Stimulated activated CD8-positive, alpha-beta memory T cell treated with anti-CD3 and anti-CD28 coated beads, Interleukin-12 subunit alpha, Interleukin-12 subunit beta, amount 100 ng/mL, for 4 hours (primary cell): ENCODE data around the gene SH3BGRL.
"Not testable (repeated sequence)": the region's sequence is repeated elsewhere in the genome, so short reads cannot be mapped to it uniquely, and the experiment has no call there.

ENCODE experiments used
- DNase-seq: peaks from one replicate; pipeline ENCODE4 v3.0.0-alpha.2; 2020; ENCODE audit warnings: low read depth

Gene SH3BGRL

DNA sequence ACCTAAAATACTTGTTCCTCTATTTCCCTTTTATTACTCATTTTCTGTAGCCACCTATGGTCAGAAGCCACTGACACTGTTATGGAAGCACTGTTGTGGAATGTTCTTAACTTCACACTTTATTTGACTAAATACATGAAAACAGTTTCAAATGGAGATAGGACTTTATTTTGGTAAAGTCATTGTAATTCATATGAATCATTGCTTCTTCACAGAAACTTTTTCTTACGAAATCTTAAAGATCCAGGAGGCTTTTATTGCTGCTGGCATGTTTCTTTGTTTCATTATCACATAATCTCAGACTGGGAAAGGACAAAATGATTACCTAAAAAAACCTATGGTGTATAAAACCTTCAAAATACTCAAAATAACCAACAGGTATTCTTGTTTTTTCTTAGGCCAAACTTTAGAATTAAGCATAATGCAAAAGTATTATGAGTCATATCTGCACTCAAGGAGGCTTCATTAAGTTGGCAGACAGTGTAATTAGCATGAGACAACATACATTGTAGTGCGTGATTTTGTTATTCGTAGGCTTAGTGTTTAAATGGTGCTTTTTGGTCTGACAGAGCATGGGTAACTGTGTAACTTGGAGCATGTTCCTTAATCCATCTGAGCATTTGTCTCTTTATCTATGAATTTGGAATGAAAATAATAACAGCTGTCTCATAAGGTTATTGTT is 58.0 kb downstream of the SH3BGRL start:
- DNase-seq, result no peak

- no peak for DNase-seq
Observed at GRCh38 chrX:81261576-81261975, 59.7 kb downstream of the SH3BGRL start.

DNA sequence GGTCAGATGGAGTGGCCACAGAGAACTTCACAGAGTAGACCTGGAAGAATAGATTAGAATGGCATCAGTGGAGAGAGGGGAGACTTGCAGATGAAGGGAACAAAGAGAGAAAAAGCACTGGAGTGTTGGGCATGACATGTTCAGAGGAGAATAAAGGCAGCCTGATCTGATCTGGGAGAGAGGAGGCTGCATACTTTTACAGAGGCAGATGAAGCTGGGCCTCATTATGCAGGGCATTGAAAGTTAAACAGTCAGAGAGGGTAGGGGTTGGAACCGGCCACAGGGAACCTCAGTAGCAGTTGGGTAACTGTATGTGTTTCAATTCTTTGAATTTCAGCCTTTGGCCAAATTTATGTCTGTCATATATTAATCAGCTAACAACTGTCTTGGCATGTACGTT is 61.2 kb downstream of the SH3BGRL start:
- DNase-seq, result no peak

GRCh38 chrX:81278616-81279015 is 76.7 kb downstream of the SH3BGRL start:
- no peak for DNase-seq

DNA sequence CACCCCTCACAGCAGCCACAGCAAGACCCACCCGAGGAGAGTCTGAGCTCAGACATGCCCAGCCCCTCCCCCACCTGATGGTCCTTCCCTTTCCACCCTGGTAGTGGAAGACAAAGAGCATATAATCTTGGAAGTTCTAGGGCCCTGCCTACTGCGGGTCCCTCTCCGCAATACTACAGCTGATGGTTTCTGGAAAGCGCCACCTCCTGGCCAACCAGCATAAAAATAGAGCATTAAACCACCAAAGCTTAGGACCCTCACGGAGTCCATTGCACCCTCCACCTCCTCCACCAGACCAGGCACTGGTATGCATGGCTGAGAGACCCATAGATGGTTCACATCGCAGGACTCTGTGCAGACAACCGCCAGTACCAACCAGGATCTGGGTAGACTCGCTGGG is 78.2 kb downstream of the SH3BGRL start:
- DNase-seq, result no peak

- DNase-seq, result no peak
Observed at GRCh38 chrX:81286075-81286474, 84.2 kb downstream of the SH3BGRL start.

DNA sequence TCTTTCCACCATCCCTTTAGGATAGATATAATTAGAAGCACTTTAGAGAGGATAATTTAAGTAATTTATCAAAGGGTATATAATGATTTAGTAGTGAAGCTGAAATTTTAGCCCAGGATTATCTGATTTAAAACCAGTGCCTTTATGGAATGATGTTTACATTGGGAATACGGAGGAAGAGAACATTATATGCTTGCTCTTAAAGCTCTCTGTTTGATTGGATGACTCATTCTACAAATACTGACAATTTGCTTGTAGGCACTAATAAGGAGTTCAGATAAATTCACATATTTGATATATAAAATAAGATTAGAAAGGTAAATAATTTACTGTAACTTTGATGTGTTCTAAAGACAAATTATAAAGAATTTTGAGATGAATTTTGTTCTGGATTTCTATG is 84.7 kb downstream of the SH3BGRL start:
- DNase-seq, result no peak

- no peak for DNase-seq
Observed at GRCh38 chrX:81291996-81292395, 90.1 kb downstream of the SH3BGRL start.

DNA sequence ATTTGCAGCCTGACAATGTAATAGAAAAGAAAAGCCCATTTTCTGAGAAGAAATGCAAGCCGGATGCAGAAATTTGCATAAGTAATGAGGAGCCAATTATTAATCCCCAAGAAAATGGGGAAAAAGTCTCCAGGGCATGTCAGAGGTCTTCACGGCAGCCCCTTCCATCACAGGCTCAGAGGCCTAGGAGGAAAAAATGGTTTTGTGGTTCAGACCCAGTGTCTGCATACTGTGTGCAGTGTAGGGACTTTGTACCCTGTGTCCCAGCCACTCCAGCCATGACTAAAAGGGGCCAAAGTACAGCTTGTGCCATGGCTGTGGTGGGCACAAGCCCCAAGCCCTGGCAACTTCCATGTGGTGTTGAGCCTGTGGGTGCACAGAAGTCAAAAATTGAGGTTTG is 92.2 kb downstream of the SH3BGRL start:
- no peak for DNase-seq

DNA sequence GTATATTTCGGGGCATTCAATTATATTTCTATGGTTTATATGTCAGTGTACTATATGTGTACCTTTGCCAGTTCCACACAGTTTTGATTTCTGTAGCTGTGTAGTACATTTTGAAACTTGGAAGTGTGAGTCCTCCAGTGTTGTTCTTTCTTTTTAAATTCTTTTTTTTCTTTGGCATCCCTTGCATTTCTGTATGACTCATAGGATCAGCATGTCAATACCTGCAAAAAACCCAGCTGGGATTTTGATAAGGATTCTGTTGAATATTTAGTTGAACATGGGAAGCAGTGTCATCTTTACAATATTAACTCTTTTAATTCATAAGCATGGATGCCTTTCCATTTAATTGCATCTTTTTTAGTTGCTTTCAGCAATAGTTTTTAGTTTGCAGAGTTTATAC is 100.0 kb downstream of the SH3BGRL start:
- DNase-seq, result no peak

- DNase-seq, result no peak
Observed at GRCh38 chrX:81304563-81304962, 102.7 kb downstream of the SH3BGRL start.

- no peak for DNase-seq
Observed at GRCh38 chrX:81305240-81305639, 103.3 kb downstream of the SH3BGRL start.

DNA sequence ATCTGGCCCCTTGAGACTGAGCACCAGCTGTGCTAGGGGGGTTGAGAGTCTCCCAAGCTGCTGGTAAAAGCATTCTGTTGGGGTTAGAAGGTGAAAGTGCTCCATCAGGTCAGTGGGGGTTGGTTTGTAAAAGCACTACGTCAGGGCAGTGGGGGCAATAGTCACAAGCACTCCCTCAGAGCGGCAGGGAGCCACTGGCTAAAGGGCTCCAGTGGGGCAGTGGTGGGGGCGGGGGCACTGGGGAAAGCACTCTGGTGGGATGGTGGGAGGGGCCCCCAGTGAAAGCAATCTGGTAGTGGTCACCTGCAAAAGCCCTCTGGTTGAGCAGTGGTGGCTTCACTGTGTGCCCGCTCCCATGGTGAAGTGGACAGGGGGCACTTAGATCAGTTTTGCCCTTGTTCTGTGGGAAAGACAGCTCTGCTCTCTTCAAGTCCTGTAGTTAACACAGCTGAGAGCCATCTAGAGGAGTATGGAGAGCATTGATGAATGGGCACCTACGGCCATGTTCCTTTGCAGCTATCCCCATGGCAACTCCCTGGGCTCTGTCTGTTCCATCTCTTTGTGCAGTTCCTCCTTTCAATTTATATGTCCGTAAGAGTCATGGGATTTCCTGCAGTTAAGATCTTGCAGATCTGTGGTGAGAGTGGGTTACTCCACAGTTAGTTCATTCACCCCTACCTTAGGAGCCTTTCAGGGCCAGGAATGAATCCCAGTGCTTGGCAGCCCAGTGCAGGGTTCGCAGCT is 106.4 kb downstream of the SH3BGRL start:
- no peak for DNase-seq

DNA sequence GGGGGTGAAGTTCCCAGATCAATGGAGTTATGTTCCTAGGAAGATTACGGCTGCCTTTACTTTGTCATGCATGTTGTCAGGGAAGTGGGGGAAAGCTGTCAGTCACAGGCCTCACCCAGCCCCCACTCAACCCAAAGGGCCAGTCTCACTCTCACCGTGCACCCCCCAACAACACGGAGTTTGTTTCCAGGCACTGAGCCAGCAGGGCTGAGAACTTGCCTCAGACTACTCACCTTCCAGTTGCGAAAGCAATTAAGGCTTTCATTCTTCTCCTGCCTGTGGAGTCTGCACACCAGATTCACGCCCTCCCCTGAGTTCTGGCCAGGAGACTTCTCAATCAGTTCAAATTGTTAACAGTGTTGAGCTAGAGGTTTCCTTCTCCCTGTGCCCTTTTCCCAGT is 114.3 kb downstream of the SH3BGRL start:
- DNase-seq, result no peak

- not testable (repeated sequence) for DNase-seq
Observed at GRCh38 chrX:81331653-81332052, 129.8 kb downstream of the SH3BGRL start.

- no peak for DNase-seq
Observed at GRCh38 chrX:81336455-81337152, 134.7 kb downstream of the SH3BGRL start.

GRCh38 chrX:81337805-81338204 is 135.9 kb downstream of the SH3BGRL start:
- DNase-seq, result no peak

- no peak for DNase-seq
Observed at GRCh38 chrX:81338924-81339323, 137.0 kb downstream of the SH3BGRL start.

- DNase-seq, result not testable (repeated sequence)
Observed at GRCh38 chrX:81345296-81345695, 143.4 kb downstream of the SH3BGRL start.
